A549 (cell line): Measurements from ENCODE around the gene ARR3. TPM values are rescaled to one million over a fixed set of nuclear protein-coding genes. Genes with fewer than 3 reads are reported as not detected.

Experiments used
- ATAC-seq, 2 experiments: fragments of 200-7000 bp in 1 of 2; fragments of >200 bp in 1 of 2; cut with Nextera tagmentation in 1 of 2; cut with Tn5 transposase in 1 of 2; 3 replicates each; pipeline versions ENCODE4 v1.8.0 to v1.9.1; 2018 to 2020; ENCODE audit warnings: mild to moderate bottlenecking in 1 of 2, moderate library complexity in 1 of 2
- CTCF ChIA-PET: fragments of 300-600 bp; sonication (Branson Sonifier 250); formaldehyde crosslinking; extraction: SDS; loops from one replicate; lab custom pipeline; 2021; ENCODE audit warnings: antibody characterized with exemption, inconsistent platforms; lab: Yijun Ruan, JAX
- POLR2A ChIA-PET: fragments of 350-600 bp; formaldehyde crosslinking; extraction: SDS; loops from one replicate; lab custom pipeline; 2021; ENCODE audit warnings: antibody characterized with exemption, inconsistent platforms; lab: Yijun Ruan, JAX
- DNase-seq, 2 experiments: peaks; one replicate each; pipeline versions ENCODE4 v3.0.0 to v3.0.0-alpha.2; 2011 to 2016; ENCODE audit warnings: low read depth in 1 of 2, low spot score in 1 of 2
- FAIRE-seq: peaks from 2 replicates; lab custom pipeline; 2011; peaks lifted over from hg19 to GRCh38; lab: Jason Lieb, UNC
- H3K27ac ChIP-seq, 2 experiments: fragments of >200 bp; sonication (Bioruptor Twin); formaldehyde crosslinking; 3 replicates each; pipeline ENCODE4 v1.5.1; 2016 to 2017
- H3K4me1 ChIP-seq: fragments of >200 bp; sonication (Bioruptor Twin); formaldehyde crosslinking; 3 replicates; pipeline ENCODE4 v1.6.1; 2016
- H3K4me2 ChIP-seq: fragments of >200 bp; sonication (Bioruptor Twin); formaldehyde crosslinking; 3 replicates; pipeline ENCODE4 v1.6.1; 2016
- H3K4me3 ChIP-seq: fragments of >200 bp; sonication (Bioruptor Twin); formaldehyde crosslinking; 3 replicates; pipeline ENCODE4 v1.5.1; 2016
- H3K9me3 ChIP-seq: fragments of >200 bp; sonication (Bioruptor Twin); formaldehyde crosslinking; 3 replicates; pipeline ENCODE4 v1.6.1; 2016
- BHLHE40 ChIP-seq: IDR thresholded peaks from 2 replicates; pipeline ENCODE4 v1.6.1; 2012; ENCODE audit warnings: low read depth, low read length, inconsistent platforms
- E2F6 ChIP-seq: IDR thresholded peaks from 2 replicates; pipeline ENCODE4 v1.6.1; 2012; ENCODE audit warnings: low read depth, borderline replicate concordance
- EHMT2 ChIP-seq: fragments of 200-600 bp; sonication (generic); IDR thresholded peaks from 2 replicates; pipeline ENCODE4 v1.6.1; 2016; ENCODE audit warnings: antibody characterized with exemption, low read depth, mild to moderate bottlenecking, moderate library complexity
- ELK1 ChIP-seq: fragments of 150-350 bp; IDR thresholded peaks from 2 replicates; pipeline ENCODE4 v1.6.1; 2014; ENCODE audit warnings: low read depth, mild to moderate bottlenecking, low read length
- HOXA7 ChIP-seq: fragments of 250-450 bp; sonication (Bioruptor Pico); IDR thresholded peaks from 2 replicates; pipeline ENCODE4 v1.5.0; 2020; ENCODE audit warnings: mild to moderate bottlenecking, moderate library complexity
- HOXB13 ChIP-seq: fragments of 250-450 bp; sonication (Bioruptor Pico); IDR thresholded peaks from 2 replicates; pipeline ENCODE4 v1.5.0; 2020; ENCODE audit warnings: low read depth, mild to moderate bottlenecking, moderate library complexity
- JUNB ChIP-seq: fragments of >200 bp; sonication (Bioruptor Twin); formaldehyde crosslinking; IDR thresholded peaks from 2 replicates; pipeline ENCODE4 v1.6.1; 2016
- KDM5A ChIP-seq: fragments of 200-600 bp; sonication (generic); IDR thresholded peaks from 2 replicates; pipeline ENCODE4 v1.6.1; 2016; ENCODE audit warnings: antibody characterized with exemption, mild to moderate bottlenecking
- NR3C1 ChIP-seq: fragments of >200 bp; sonication (Bioruptor Twin); formaldehyde crosslinking; IDR thresholded peaks from 3 replicates; pipeline ENCODE4 v1.6.1; 2017
- PHF8 ChIP-seq: fragments of 200-600 bp; sonication (generic); IDR thresholded peaks from 2 replicates; pipeline ENCODE4 v1.6.1; 2016; ENCODE audit warnings: low read depth, mild to moderate bottlenecking, antibody characterized with exemption, moderate library complexity, borderline replicate concordance
- POLR2A ChIP-seq: IDR thresholded peaks from 2 replicates; pipeline ENCODE4 v1.6.1; 2012; ENCODE audit warnings: mild to moderate bottlenecking, low read length
- RCOR1 ChIP-seq: fragments of 150-350 bp; IDR thresholded peaks from 2 replicates; pipeline ENCODE4 v1.6.1; 2014; ENCODE audit warnings: antibody characterized with exemption, low read length, low read depth
- RFX5 ChIP-seq: fragments of 450-650 bp; IDR thresholded peaks from 2 replicates; pipeline ENCODE4 v1.7.1; 2014; ENCODE audit warnings: antibody characterized with exemption, mild to moderate bottlenecking, moderate library complexity
- SREBF2 ChIP-seq: fragments of 450-650 bp; IDR thresholded peaks from 2 replicates; pipeline ENCODE4 v1.6.1; 2014; ENCODE audit warnings: mild to moderate bottlenecking, moderate library complexity
- WGBS: methylation state at CpG from one replicate; pipeline ENCODE4 v1.1.6; 2017; ENCODE audit errors: missing lambda C conversion rate; 5-methylcytosine and 5-hydroxymethylcytosine counted together
- polyA plus RNA-seq, 4 experiments: library from polyadenylated mRNA; depleted of rRNA in 3 of 4; stranded (reverse); fragments of >200 nt; fragmentation: RNase III in 1 of 4; extraction: RNeasy Plus Mini Kit Qiagen cat#74134 plus additional on column Dnase treatment in 1 of 4; gene quantifications; 2 replicates in 3 of 4; 3 replicates in 1 of 4; pipeline ENCODE4 v1.2.3, GENCODE V29; 2011 to 2017
- TF ChIP-seq, protein P1 (sequence below): fragments of 250-450 bp; sonication (Bioruptor Pico); IDR thresholded peaks from 2 replicates; pipeline ENCODE4 v1.5.0; 2021; ENCODE audit warnings: mild to moderate bottlenecking, moderate library complexity, borderline replicate concordance
- TF ChIP-seq, protein P2 (sequence below): fragments of 200-600 bp; sonication (generic); IDR thresholded peaks from 2 replicates; pipeline ENCODE4 v1.6.1; 2016; ENCODE audit warnings: antibody characterized with exemption, mild to moderate bottlenecking, moderate library complexity

ARR3 gene
- polyA plus RNA-seq, 2 of the 4 experiments (the other 2 are of a cell fraction) = not detected

- peaks cover 5% of the 10 kb centered on the region; the same call in 1 of the 3 replicates for H3K4me1 ChIP-seq
- TF ChIP-seq PHF8 = no peak
- TF ChIP-seq, protein P1, sequence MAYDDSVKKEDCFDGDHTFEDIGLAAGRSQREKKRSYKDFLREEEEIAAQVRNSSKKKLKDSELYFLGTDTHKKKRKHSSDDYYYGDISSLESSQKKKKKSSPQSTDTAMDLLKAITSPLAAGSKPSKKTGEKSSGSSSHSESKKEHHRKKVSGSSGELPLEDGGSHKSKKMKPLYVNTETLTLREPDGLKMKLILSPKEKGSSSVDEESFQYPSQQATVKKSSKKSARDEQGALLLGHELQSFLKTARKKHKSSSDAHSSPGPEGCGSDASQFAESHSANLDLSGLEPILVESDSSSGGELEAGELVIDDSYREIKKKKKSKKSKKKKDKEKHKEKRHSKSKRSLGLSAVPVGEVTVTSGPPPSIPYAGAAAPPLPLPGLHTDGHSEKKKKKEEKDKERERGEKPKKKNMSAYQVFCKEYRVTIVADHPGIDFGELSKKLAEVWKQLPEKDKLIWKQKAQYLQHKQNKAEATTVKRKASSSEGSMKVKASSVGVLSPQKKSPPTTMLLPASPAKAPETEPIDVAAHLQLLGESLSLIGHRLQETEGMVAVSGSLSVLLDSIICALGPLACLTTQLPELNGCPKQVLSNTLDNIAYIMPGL = no peak
- no peak for TF ChIP-seq E2F6
- TF ChIP-seq NR3C1 = no peak
- no peak for TF ChIP-seq JUNB
- no peak for TF ChIP-seq BHLHE40
- TF ChIP-seq, protein P2, sequence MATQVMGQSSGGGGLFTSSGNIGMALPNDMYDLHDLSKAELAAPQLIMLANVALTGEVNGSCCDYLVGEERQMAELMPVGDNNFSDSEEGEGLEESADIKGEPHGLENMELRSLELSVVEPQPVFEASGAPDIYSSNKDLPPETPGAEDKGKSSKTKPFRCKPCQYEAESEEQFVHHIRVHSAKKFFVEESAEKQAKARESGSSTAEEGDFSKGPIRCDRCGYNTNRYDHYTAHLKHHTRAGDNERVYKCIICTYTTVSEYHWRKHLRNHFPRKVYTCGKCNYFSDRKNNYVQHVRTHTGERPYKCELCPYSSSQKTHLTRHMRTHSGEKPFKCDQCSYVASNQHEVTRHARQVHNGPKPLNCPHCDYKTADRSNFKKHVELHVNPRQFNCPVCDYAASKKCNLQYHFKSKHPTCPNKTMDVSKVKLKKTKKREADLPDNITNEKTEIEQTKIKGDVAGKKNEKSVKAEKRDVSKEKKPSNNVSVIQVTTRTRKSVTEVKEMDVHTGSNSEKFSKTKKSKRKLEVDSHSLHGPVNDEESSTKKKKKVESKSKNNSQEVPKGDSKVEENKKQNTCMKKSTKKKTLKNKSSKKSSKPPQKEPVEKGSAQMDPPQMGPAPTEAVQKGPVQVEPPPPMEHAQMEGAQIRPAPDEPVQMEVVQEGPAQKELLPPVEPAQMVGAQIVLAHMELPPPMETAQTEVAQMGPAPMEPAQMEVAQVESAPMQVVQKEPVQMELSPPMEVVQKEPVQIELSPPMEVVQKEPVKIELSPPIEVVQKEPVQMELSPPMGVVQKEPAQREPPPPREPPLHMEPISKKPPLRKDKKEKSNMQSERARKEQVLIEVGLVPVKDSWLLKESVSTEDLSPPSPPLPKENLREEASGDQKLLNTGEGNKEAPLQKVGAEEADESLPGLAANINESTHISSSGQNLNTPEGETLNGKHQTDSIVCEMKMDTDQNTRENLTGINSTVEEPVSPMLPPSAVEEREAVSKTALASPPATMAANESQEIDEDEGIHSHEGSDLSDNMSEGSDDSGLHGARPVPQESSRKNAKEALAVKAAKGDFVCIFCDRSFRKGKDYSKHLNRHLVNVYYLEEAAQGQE = no peak
- no peak for TF ChIP-seq EHMT2
- no peak for TF ChIP-seq KDM5A
- 84% methylated on average over 2 of the region's 2 CpGs for WGBS
- H3K27ac ChIP-seq = no peak overlapping the region
- DNase-seq (no peak), ATAC-seq (no peak), FAIRE-seq (no peak)
- CTCF ChIA-PET = no interaction called here
- no peak overlapping the region for H3K4me2 ChIP-seq
- no peaks in the 10 kb centered on the region for H3K9me3 ChIP-seq
- POLR2A ChIA-PET = no interaction called here
- no peak overlapping the region for H3K4me3 ChIP-seq
These were observed 12.7 kb upstream of the ARR3 start for GRCh38 chrX:70255452-70255851.

GRCh38 chrX:70257423-70258288 is 10.5 kb upstream of the ARR3 start:
- FAIRE-seq = peak; percentile 54
- CTCF ChIA-PET = interaction anchor here (1.4 to 2.0 kb wide), 2 partner anchors 89 to 124 kb away, joined by 3 to 5 read pairs; partner anchors contain the start of gene IGBP1

More at GRCh38 chrX:70257423-70258288, 10.5 kb upstream of the ARR3 start:
- TF ChIP-seq PHF8 (no peak), SREBF2 (no peak), POLR2A (no peak), BHLHE40 (no peak), HOXB13 (CRISPR knock-in tag) (no peak), RCOR1 (no peak), HOXA7 (CRISPR knock-in tag) (no peak), RFX5 (no peak), ELK1 (no peak)
- TF ChIP-seq, protein P2 = no peak
- TF ChIP-seq, all 56 proteins: peak for 0
- Histone ChIP-seq H3K4me3 (no peak overlapping the region), H3K9me3 (no peaks in the 10 kb centered on the region), H3K4me2 (no peak overlapping the region), H3K27ac (no peak overlapping the region), H3K4me1 (peaks cover 5% of the 10 kb centered on the region; the same call in 1 of the 3 replicates)
- DNase-seq (no peak), ATAC-seq (no peak)
- WGBS = 51% methylated on average over 3 of the region's 5 CpGs
- POLR2A ChIA-PET = no interaction called here
